H9 (cell line): ENCODE data around the gene KRT222. TPM values are rescaled to one million over a fixed set of nuclear protein-coding genes. Genes with fewer than 3 reads are reported as not detected.

Experiments
- DNase-seq: peaks from one replicate; pipeline ENCODE4 v3.0.0-alpha.2; 2017
- H2AFZ ChIP-seq: one replicate; pipeline ENCODE4 v1.6.1; 2013; ENCODE audit warnings: mild to moderate bottlenecking, low read length, control low read depth, moderate library complexity
- H2AK5ac ChIP-seq: 2 replicates; pipeline ENCODE4 v1.6.1; 2013; ENCODE audit warnings: low read length, control low read depth, mixed read lengths; ENCODE audit not compliant: insufficient read length
- H2BK120ac ChIP-seq: one replicate; pipeline ENCODE4 v1.6.1; 2013; ENCODE audit warnings: low read depth, mild to moderate bottlenecking, low read length, control low read depth, inconsistent platforms; ENCODE audit not compliant: poor library complexity, severe bottlenecking
- H2BK12ac ChIP-seq: 2 replicates; pipeline ENCODE4 v1.6.1; 2013; ENCODE audit warnings: low read length, control low read depth, mixed read lengths, low read depth; ENCODE audit not compliant: insufficient read length
- H2BK15ac ChIP-seq: 2 replicates; pipeline ENCODE4 v1.6.1; 2013; ENCODE audit warnings: low read depth, low read length, control low read depth
- H2BK20ac ChIP-seq: one replicate; pipeline ENCODE4 v1.6.1; 2013; ENCODE audit warnings: low read depth, mild to moderate bottlenecking, low read length, control low read depth, inconsistent platforms; ENCODE audit not compliant: poor library complexity, severe bottlenecking
- H2BK5ac ChIP-seq: 2 replicates; pipeline ENCODE4 v1.6.1; 2013; ENCODE audit warnings: low read length, control low read depth, mixed read lengths; ENCODE audit not compliant: insufficient read length
- H3K14ac ChIP-seq: 2 replicates; pipeline ENCODE4 v1.6.1; 2013; ENCODE audit warnings: low read length, control low read depth; ENCODE audit not compliant: insufficient read depth
- H3K18ac ChIP-seq: 2 replicates; pipeline ENCODE4 v1.6.1; 2013; ENCODE audit warnings: low read depth, mild to moderate bottlenecking, mixed read lengths, low read length, control low read depth; ENCODE audit not compliant: insufficient read length
- H3K23ac ChIP-seq: 2 replicates; pipeline ENCODE4 v1.6.1; 2013; ENCODE audit warnings: low read length, control low read depth, mixed read lengths, low read depth; ENCODE audit not compliant: insufficient read length
- H3K23me2 ChIP-seq: 2 replicates; pipeline ENCODE4 v1.6.1; 2013; ENCODE audit warnings: low read depth, mild to moderate bottlenecking, mixed read lengths, low read length, control low read depth; ENCODE audit not compliant: insufficient read length, poor library complexity, severe bottlenecking
- H3K27ac ChIP-seq: 2 replicates; pipeline ENCODE4 v1.5.1; 2013; ENCODE audit warnings: low read length, control low read depth, mixed read lengths, low read depth; ENCODE audit not compliant: insufficient read length
- H3K27me3 ChIP-seq: 2 replicates; pipeline ENCODE4 v1.6.1; 2013; ENCODE audit warnings: low read length, control low read depth, inconsistent platforms; ENCODE audit not compliant: insufficient read depth
- H3K4ac ChIP-seq: 2 replicates; pipeline ENCODE4 v1.6.1; 2013; ENCODE audit warnings: low read depth, mild to moderate bottlenecking, control low read depth, inconsistent platforms, low read length, moderate library complexity
- H3K4me1 ChIP-seq: 2 replicates; pipeline ENCODE4 v1.6.1; 2013; ENCODE audit warnings: low read length, control low read depth, inconsistent platforms; ENCODE audit not compliant: insufficient read depth
- H3K4me2 ChIP-seq: 2 replicates; pipeline ENCODE4 v1.6.1; 2013; ENCODE audit warnings: low read length, control low read depth, mixed read lengths; ENCODE audit not compliant: insufficient read length, insufficient read depth
- H3K56ac ChIP-seq: 2 replicates; pipeline ENCODE4 v1.6.1; 2013; ENCODE audit warnings: low read depth, mild to moderate bottlenecking, mixed read lengths, low read length, control low read depth; ENCODE audit not compliant: insufficient read length
- H3K79me1 ChIP-seq: 2 replicates; pipeline ENCODE4 v1.6.1; 2013; ENCODE audit warnings: low read depth, mild to moderate bottlenecking, moderate library complexity, low read length, control low read depth, inconsistent platforms; ENCODE audit not compliant: insufficient read depth, poor library complexity, severe bottlenecking
- H3K79me2 ChIP-seq: 2 replicates; pipeline ENCODE4 v1.6.1; 2013; ENCODE audit warnings: low read length, control low read depth, inconsistent platforms; ENCODE audit not compliant: insufficient read depth
- H3K9ac ChIP-seq: 2 replicates; pipeline ENCODE4 v1.6.1; 2013; ENCODE audit warnings: low read length, control low read depth, mixed read lengths; ENCODE audit not compliant: insufficient read length; ENCODE audit errors: extremely low read depth
- H3K9me3 ChIP-seq: one replicate; pipeline ENCODE4 v1.6.1; 2013; ENCODE audit warnings: low read depth, low read length, inconsistent platforms; ENCODE audit not compliant: control insufficient read depth
- H3T11ph ChIP-seq: one replicate; pipeline ENCODE4 v1.6.1; 2013; ENCODE audit warnings: mild to moderate bottlenecking, low read length, control low read depth, inconsistent platforms
- H4K20me1 ChIP-seq: one replicate; pipeline ENCODE4 v1.6.1; 2013; ENCODE audit not compliant: control insufficient read depth, insufficient read length, insufficient read depth
- H4K5ac ChIP-seq: 2 replicates; pipeline ENCODE4 v1.6.1; 2013; ENCODE audit warnings: low read depth, mild to moderate bottlenecking, mixed read lengths, low read length, control low read depth; ENCODE audit not compliant: insufficient read length
- H4K8ac ChIP-seq: replicated peaks from 2 replicates; pipeline ENCODE4 v1.6.1; 2013; ENCODE audit warnings: low read length, control low read depth, mixed read lengths, low read depth; ENCODE audit not compliant: insufficient read length
- H4K91ac ChIP-seq: 2 replicates; pipeline ENCODE4 v1.6.1; 2013; ENCODE audit warnings: low read depth, mild to moderate bottlenecking, moderate library complexity, mixed read lengths, low read length, control low read depth; ENCODE audit not compliant: insufficient read length
- H3K27ac Mint-ChIP-seq, 3 experiments: 2 replicates in 2 of 3; 3 replicates in 1 of 3; pipeline ENCODE4 v1.8.0; 2020 to 2021; ENCODE audit warnings: mixed read lengths in 3 of 3, mild to moderate bottlenecking in 1 of 3, moderate library complexity in 1 of 3
- H3K27me3 Mint-ChIP-seq: 2 replicates; pipeline ENCODE4 v1.8.0; 2021; ENCODE audit warnings: low read depth, mild to moderate bottlenecking, moderate library complexity, mixed read lengths
- H3K36me3 Mint-ChIP-seq, 3 experiments: 2 replicates in 2 of 3; 3 replicates in 1 of 3; pipeline ENCODE4 v1.8.0; 2020 to 2021; ENCODE audit warnings: low read depth in 3 of 3, mixed read lengths in 3 of 3; ENCODE audit not compliant: insufficient read depth in 1 of 3
- H3K4me1 Mint-ChIP-seq, 2 experiments: 2 replicates each; pipeline ENCODE4 v1.8.0; 2020; ENCODE audit warnings: mixed read lengths in 2 of 2
- H3K4me3 Mint-ChIP-seq, 2 experiments: 2 replicates in 1 of 2; 3 replicates in 1 of 2; pipeline ENCODE4 v1.8.0; 2020 to 2021; ENCODE audit warnings: mild to moderate bottlenecking in 2 of 2, mixed read lengths in 2 of 2, moderate library complexity in 1 of 2
- H3K9me3 Mint-ChIP-seq, 2 experiments: 2 replicates in 1 of 2; 3 replicates in 1 of 2; pipeline ENCODE4 v1.8.0; 2020; ENCODE audit warnings: mild to moderate bottlenecking in 2 of 2, mixed read lengths in 2 of 2, moderate library complexity in 1 of 2
- WGBS: extraction: QIAGEN DNeasy Blood & Tissue Kit; methylation state at CpG from one replicate; pipeline ENCODE4 v1.1.7; 2013; ENCODE audit warnings: missing lambda C conversion rate, low lambda C conversion rate, mixed read lengths; ENCODE audit not compliant: insufficient read length; ENCODE audit errors: extremely low coverage; 5-methylcytosine and 5-hydroxymethylcytosine counted together
- total RNA-seq: library from RNA; stranded (reverse); gene quantifications from 2 replicates; pipeline ENCODE4 v1.2.1, GENCODE V29; 2021
- TF ChIP-seq, protein P1 (sequence below): fragments of 200-600 bp; sonication (generic); conservative IDR thresholded peaks from 3 replicates; pipeline ENCODE4 v1.8.0; 2021; ENCODE audit warnings: antibody characterized with exemption, mild to moderate bottlenecking

Gene KRT222
- total RNA-seq, 1 experiment from 2014 or later: 0.13 TPM

GRCh38 chr17:40617678-40618240, 47.2 kb downstream of the KRT222 start:
- H3K14ac ChIP-seq: no peak overlapping the region
- H3K9me3 ChIP-seq: no peaks in the 10 kb centered on the region
- no peak overlapping the region for H3K18ac ChIP-seq
- Mint-ChIP-seq H3K27ac (no peak overlapping the region; a peak in 1 of 7 replicates), H3K4me3 (no peak overlapping the region), H3K9me3 (no peaks in the 10 kb centered on the region), H3K27me3 (peaks cover 15% of the 10 kb centered on the region), H3K4me1 (peaks cover 8 to 14% of the 10 kb centered on the region in 2 experiments), H3K36me3 (no peaks in the 10 kb centered on the region; a peak in 1 of 7 replicates)
- no peak overlapping the region for H3K9ac ChIP-seq
- no peak overlapping the region for H2BK12ac ChIP-seq
- no peak overlapping the region for H3K4me2 ChIP-seq
- no peaks in the 10 kb centered on the region for H4K20me1 ChIP-seq
- no peak overlapping the region for H3K56ac ChIP-seq
- no peaks in the 10 kb centered on the region for H3K79me2 ChIP-seq
- H2BK20ac ChIP-seq: no peak overlapping the region
- no peaks in the 10 kb centered on the region for H3K4me1 ChIP-seq
- H4K91ac ChIP-seq: no peak overlapping the region
- H3K79me1 ChIP-seq: no peaks in the 10 kb centered on the region
- H2AK5ac ChIP-seq: no peak overlapping the region
- H3T11ph ChIP-seq: no peak overlapping the region
- no peak overlapping the region for H3K4ac ChIP-seq
- DNase-seq: peak; percentile 75
- H2BK5ac ChIP-seq: no peak overlapping the region
- H3K27me3 ChIP-seq: no peaks in the 10 kb centered on the region
- no peak overlapping the region for H3K23ac ChIP-seq
- no peak overlapping the region for H2BK120ac ChIP-seq
- no peaks in the 10 kb centered on the region for H3K23me2 ChIP-seq
- no CpG with 5 or more reads among the region's 11 CpGs for WGBS
- H4K8ac ChIP-seq: no peak overlapping the region
- no peak overlapping the region for H3K27ac ChIP-seq
- no peak overlapping the region for H4K5ac ChIP-seq
- TF ChIP-seq, protein P1, sequence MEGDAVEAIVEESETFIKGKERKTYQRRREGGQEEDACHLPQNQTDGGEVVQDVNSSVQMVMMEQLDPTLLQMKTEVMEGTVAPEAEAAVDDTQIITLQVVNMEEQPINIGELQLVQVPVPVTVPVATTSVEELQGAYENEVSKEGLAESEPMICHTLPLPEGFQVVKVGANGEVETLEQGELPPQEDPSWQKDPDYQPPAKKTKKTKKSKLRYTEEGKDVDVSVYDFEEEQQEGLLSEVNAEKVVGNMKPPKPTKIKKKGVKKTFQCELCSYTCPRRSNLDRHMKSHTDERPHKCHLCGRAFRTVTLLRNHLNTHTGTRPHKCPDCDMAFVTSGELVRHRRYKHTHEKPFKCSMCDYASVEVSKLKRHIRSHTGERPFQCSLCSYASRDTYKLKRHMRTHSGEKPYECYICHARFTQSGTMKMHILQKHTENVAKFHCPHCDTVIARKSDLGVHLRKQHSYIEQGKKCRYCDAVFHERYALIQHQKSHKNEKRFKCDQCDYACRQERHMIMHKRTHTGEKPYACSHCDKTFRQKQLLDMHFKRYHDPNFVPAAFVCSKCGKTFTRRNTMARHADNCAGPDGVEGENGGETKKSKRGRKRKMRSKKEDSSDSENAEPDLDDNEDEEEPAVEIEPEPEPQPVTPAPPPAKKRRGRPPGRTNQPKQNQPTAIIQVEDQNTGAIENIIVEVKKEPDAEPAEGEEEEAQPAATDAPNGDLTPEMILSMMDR: 0 out of 3 replicates have a peak, but pooled peaks have one; percentile 25
- H2AFZ ChIP-seq: no peak overlapping the region
- H2BK15ac ChIP-seq: no peak overlapping the region
